Measurements from ENCODE around the gene ACSBG1. TPM values are rescaled to one million over a fixed set of nuclear protein-coding genes. Genes with fewer than 3 reads are reported as not detected.

The ACSBG1 gene
- total RNA-seq, 4 donors from 2014 or later: 0.09 to 0.31 TPM; not detected in 2

DNA sequence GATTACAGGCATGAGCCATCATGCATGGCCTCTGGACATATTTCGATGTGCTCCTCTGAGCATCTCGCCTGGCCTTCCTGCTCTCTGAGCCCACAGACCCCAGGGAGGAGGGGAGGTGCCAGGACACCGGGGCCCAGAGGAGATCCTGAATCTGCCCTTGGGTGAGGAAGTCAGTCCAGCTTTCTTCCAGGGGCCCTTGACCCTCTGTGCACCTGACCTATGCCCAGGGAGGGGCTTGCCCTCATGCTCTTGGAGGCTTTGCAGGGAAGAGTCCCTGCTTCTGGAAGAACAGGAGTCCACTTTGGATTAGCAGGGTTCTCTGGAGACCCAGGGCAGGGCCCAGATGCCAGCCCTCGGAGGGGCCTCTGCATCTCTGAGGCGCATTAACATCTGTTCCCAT, 1.4 kb downstream of the ACSBG1 start:
- DNase-seq: no peak
- no peak overlapping the region for H3K4me3 ChIP-seq
- H3K36me3 ChIP-seq: no peaks in the 10 kb centered on the region
- H3K9me3 ChIP-seq: no peaks in the 10 kb centered on the region
- no peak for TF ChIP-seq POLR2A (IDR thresholded peaks at IDR 0.05)
- TF ChIP-seq, protein P1, sequence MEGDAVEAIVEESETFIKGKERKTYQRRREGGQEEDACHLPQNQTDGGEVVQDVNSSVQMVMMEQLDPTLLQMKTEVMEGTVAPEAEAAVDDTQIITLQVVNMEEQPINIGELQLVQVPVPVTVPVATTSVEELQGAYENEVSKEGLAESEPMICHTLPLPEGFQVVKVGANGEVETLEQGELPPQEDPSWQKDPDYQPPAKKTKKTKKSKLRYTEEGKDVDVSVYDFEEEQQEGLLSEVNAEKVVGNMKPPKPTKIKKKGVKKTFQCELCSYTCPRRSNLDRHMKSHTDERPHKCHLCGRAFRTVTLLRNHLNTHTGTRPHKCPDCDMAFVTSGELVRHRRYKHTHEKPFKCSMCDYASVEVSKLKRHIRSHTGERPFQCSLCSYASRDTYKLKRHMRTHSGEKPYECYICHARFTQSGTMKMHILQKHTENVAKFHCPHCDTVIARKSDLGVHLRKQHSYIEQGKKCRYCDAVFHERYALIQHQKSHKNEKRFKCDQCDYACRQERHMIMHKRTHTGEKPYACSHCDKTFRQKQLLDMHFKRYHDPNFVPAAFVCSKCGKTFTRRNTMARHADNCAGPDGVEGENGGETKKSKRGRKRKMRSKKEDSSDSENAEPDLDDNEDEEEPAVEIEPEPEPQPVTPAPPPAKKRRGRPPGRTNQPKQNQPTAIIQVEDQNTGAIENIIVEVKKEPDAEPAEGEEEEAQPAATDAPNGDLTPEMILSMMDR (IDR thresholded peaks at IDR 0.05): no peak
- intact Hi-C loops (cut with DNase I): no loop called here
- H3K4me1 ChIP-seq: peaks cover 0 to 2% (median 0%) of the 10 kb centered on the region in 3 donors
- H3K27ac ChIP-seq: no peak overlapping the region
- peaks cover 0 to 35% (median 0%) of the 10 kb centered on the region in 4 donors for H3K27me3 ChIP-seq
- WGBS, 2 donors: 85 to 88% methylated on average over 2 to 3 of the region's 5 CpGs

DNA sequence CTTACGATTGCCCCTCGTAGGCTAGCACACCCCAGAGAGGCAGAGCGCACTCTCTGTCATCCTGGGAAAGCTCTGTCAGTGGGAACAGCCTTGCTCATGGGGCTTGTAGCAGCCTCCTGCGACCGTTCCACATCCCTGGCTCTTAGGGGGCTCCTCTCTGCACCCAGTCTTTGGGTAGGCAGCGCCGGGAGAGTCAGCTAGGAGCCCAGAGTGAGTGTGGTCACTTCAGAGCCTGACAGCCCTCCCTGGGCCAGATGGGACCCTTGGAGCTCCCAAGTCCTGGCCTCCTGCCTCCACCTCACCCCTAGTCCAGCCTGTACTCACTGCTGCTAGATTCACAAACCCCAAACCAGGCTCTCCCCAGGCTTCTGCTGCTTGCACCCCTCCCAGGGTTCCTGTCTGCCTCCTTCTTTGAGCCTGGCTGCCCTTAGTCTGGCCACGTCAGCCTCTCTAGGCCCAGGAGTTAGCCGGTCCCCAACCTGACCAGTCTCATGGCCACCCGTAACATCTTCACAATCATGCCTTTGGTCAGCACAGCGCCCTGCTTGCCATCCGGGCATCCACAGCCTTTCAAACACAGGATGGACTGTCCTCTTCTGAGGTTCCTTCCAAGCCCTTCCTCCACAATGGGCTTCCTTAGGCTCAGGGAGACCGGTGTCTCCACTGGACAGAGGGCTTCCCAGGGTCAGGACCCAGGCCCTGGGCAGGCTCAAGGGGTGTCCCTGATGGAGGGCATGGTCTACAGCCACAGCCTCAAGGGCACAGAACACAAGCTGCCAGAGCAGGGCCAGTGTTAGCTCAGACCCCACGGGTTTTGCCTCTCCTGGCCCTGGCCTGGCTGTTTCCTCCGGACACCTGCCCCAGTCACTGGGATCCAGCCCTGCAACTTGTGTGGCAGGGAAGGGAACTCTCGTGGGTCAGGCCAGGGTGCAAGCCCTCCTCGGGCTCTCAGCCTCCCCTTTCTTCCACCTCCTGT, 4.6 kb downstream of the ACSBG1 start:
- Histone ChIP-seq H3K36me3 (no peaks in the 10 kb centered on the region), H3K4me1 (peaks cover 0 to 6% (median 0%) of the 10 kb centered on the region in 3 donors), H3K9me3 (no peaks in the 10 kb centered on the region), H3K4me3 (no peak overlapping the region), H3K27ac (no peak overlapping the region), H3K27me3 (peaks cover 0 to 29% (median 0%) of the 10 kb centered on the region in 4 donors)
- DNase-seq: no peak
- TF ChIP-seq, protein P1 (IDR thresholded peaks at IDR 0.05): no peak
- TF ChIP-seq POLR2A (IDR thresholded peaks at IDR 0.05): no peak
- WGBS, 2 donors: 88% methylated on average over 8 to 11 of the region's 17 CpGs
- intact Hi-C loops (cut with DNase I): no loop called here

DNA sequence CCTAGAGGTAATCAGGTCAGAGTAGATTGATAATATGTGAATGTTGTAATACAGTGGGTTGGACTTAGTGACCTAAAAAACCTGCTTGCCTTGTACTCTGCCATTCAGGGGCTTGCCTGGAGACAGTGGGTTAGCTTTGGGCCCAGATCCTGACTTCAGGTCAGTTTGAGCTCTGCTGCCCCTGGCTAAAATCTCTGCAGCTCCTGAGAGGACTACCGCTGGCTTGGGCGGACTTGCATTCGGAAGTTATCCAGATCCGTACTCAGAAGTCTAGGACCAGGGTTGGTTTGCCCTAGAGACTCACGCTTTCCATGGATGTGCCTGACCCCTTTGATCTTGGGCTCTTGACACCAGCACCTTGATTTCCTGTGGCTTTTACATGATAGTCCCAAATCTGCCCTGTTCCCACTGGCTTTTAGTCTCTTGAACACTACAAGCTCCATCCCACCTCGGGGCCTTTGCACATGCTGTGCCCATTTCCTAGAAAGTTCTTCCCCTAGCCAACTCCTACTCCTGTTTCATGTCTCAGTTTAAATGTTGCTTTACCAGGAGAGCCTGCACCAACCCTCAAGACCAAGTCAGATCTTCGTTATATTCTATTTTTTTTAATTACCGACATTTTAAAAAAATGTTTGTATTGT, 5.9 kb downstream of the ACSBG1 start:
- H3K36me3 ChIP-seq: no peaks in the 10 kb centered on the region
- H3K27me3 ChIP-seq: peaks cover 0 to 18% (median 0%) of the 10 kb centered on the region in 4 donors
- H3K27ac ChIP-seq: no peak overlapping the region
- no peak overlapping the region for H3K4me3 ChIP-seq
- no peaks in the 10 kb centered on the region for H3K9me3 ChIP-seq
- no peak for DNase-seq
- TF ChIP-seq, protein P1 (IDR thresholded peaks at IDR 0.05): no peak
- no peak for TF ChIP-seq POLR2A (IDR thresholded peaks at IDR 0.05)
- peaks cover 0 to 16% (median 0%) of the 10 kb centered on the region in 3 donors for H3K4me1 ChIP-seq
- intact Hi-C loops (cut with DNase I): no loop called here
- 76 to 80% methylated on average over 4 to 8 of the region's 8 CpGs for WGBS, 2 donors

DNA sequence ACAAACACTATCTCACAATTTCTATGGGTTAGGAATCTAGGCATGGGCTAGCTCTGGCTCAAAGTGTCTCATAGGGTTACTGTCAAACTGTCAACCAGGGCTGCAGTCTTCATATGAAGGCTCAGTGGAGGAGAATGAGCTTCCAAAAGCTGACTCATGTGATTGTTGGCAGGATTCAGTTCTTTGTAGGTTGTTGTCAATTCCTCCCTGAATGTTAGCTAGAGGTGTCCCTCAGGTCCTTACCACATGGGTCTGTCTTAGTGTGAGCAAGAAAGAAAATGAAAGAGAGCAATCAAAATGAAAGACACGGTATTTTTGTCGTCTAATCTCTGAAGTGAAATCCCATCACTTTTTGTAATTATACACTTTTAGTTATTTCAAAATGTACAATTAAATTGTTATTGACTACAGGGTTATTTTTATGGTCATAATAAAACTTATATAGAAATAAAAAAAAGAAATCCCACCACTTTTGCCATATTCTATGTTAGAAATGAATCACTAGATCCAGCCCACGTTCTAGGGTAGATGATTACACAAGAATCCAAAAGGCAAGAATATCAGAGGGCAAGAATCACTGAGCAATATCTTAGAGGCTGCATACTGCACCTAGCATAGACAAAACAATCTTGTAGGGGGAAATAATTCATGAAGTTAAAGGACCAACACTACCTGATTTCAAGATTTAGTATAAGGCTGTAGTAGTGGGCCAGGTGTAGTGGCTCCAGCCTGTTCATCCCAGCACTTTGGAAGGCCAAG, 8.4 kb downstream of the ACSBG1 start:
- DNase-seq: no peak
- Histone ChIP-seq H3K27me3 (peaks cover 0 to 11% (median 0%) of the 10 kb centered on the region in 4 donors), H3K4me3 (no peak overlapping the region), H3K9me3 (no peaks in the 10 kb centered on the region), H3K4me1 (peaks cover 0 to 17% (median 0%) of the 10 kb centered on the region in 3 donors), H3K27ac (no peak overlapping the region), H3K36me3 (no peaks in the 10 kb centered on the region)
- 70 to 87% methylated on average over 3 of the region's 3 CpGs for WGBS, 2 donors
- intact Hi-C loops (cut with DNase I): no loop called here
- TF ChIP-seq, protein P1 (IDR thresholded peaks at IDR 0.05): no peak
- no peak for TF ChIP-seq POLR2A (IDR thresholded peaks at IDR 0.05)

All from esophagus squamous epithelium (tissue), 5 donors.